ENCODE results near the gene CCDC196.

- TF ChIP-seq CTCF (IDR thresholded peaks at IDR 0.05): no peak
- TF ChIP-seq EP300 (IDR thresholded peaks at IDR 0.05): no peak
- TF ChIP-seq POLR2A (IDR thresholded peaks at IDR 0.05): no peak
These were observed 41.8 kb upstream of the CCDC196 start for GRCh38 chr14:66444271-66444927.

Data from tibial nerve (tissue), 4 donors.